Cardiac muscle cell (in vitro differentiated cells and primary cell): Measurements from ENCODE around the gene CD226. TPM values are rescaled to one million over a fixed set of nuclear protein-coding genes. Genes with fewer than 3 reads are reported as not detected.
A peak's percentile ranks its signal among the peaks of the same experiment; 100 is the strongest.

ENCODE experiments used
- DNase-seq, 2 donors: peaks; one replicate each; pipeline versions ENCODE4 v3.0.0 to v3.0.0-alpha.2; 2010 to 2017; ENCODE audit warnings: low read depth in 1 of 2, low spot score in 1 of 2
- H3K27ac ChIP-seq: fragments of 200-600 bp; sonication (generic); 2 replicates; pipeline ENCODE4 v1.5.1; 2016
- H3K27me3 ChIP-seq: fragments of 200-600 bp; sonication (generic); 2 replicates; pipeline ENCODE4 v1.6.0; 2016; ENCODE audit warnings: control low read depth
- H3K36me3 ChIP-seq: fragments of 200-600 bp; sonication (generic); 2 replicates; pipeline ENCODE4 v1.5.1; 2016; ENCODE audit warnings: control low read depth
- H3K4me1 ChIP-seq: fragments of 200-600 bp; sonication (generic); 2 replicates; pipeline ENCODE4 v1.8.1; 2017; ENCODE audit warnings: low read depth, mild to moderate bottlenecking, mixed run types
- H3K4me3 ChIP-seq: fragments of 200-600 bp; sonication (generic); 2 replicates; pipeline ENCODE4 v1.5.1; 2016; ENCODE audit warnings: mild to moderate bottlenecking
- H3K9me3 ChIP-seq: fragments of 200-600 bp; sonication (generic); 2 replicates; pipeline ENCODE4 v1.5.1; 2017; ENCODE audit warnings: low read depth, mild to moderate bottlenecking, control low read depth
- CTCF ChIP-seq: IDR thresholded peaks from 2 replicates; pipeline ENCODE4 v1.5.1; 2012; ENCODE audit warnings: low read depth, mild to moderate bottlenecking, low read length
- polyA plus RNA-seq: library from polyadenylated mRNA; unstranded; fragments of >200 nt; fragmentation: Nextera tagmentation; extraction: Ambion mirVana; gene quantifications from 2 replicates; pipeline ENCODE4 v1.2.1, GENCODE V29; 2016
- total RNA-seq: library from RNA; depleted of rRNA; stranded (reverse); fragments of >200 nt; gene quantifications from 2 replicates; pipeline ENCODE4 v1.2.3, GENCODE V29; 2016

The CD226 gene
- total and polyA plus RNA-seq, 2 experiments from 2014 or later = 0.71 TPM; not detected in 1

GRCh38 chr18:69817335-69817940, 130.2 kb downstream of the CD226 start:
- no peaks in the 10 kb centered on the region for H3K36me3 ChIP-seq
- no peak overlapping the region for H3K27ac ChIP-seq
- H3K9me3 ChIP-seq = no peaks in the 10 kb centered on the region
- peak in 1 of 2 donors; percentile 78 for DNase-seq
- TF ChIP-seq CTCF = no peak
- no peaks in the 10 kb centered on the region for H3K27me3 ChIP-seq
- H3K4me3 ChIP-seq = no peak overlapping the region
- H3K4me1 ChIP-seq = no peaks in the 10 kb centered on the region

- no peak for TF ChIP-seq CTCF
- Histone ChIP-seq H3K27ac (no peak overlapping the region), H3K4me1 (no peaks in the 10 kb centered on the region), H3K4me3 (no peak overlapping the region), H3K27me3 (no peaks in the 10 kb centered on the region), H3K9me3 (no peaks in the 10 kb centered on the region), H3K36me3 (no peaks in the 10 kb centered on the region)
- DNase-seq = no peak
Observed at GRCh38 chr18:69814861-69815385, 132.8 kb downstream of the CD226 start.

GRCh38 chr18:69813559-69813958, 134.1 kb downstream of the CD226 start:
- no peaks in the 10 kb centered on the region for H3K27me3 ChIP-seq
- no peak overlapping the region for H3K4me3 ChIP-seq
- no peak for TF ChIP-seq CTCF

GRCh38 chr18:69808399-69808798, 139.3 kb downstream of the CD226 start:
- H3K4me3 ChIP-seq = no peak overlapping the region
- no peaks in the 10 kb centered on the region for H3K27me3 ChIP-seq
- no peak for DNase-seq
- H3K27ac ChIP-seq = no peak overlapping the region
- H3K36me3 ChIP-seq = no peaks in the 10 kb centered on the region
- no peak for TF ChIP-seq CTCF
- H3K9me3 ChIP-seq = no peaks in the 10 kb centered on the region
- no peaks in the 10 kb centered on the region for H3K4me1 ChIP-seq

More at GRCh38 chr18:69813559-69813958, 134.1 kb downstream of the CD226 start:
- Histone ChIP-seq H3K4me1 (no peaks in the 10 kb centered on the region), H3K36me3 (no peaks in the 10 kb centered on the region), H3K9me3 (no peaks in the 10 kb centered on the region), H3K27ac (no peak overlapping the region)
- no peak for DNase-seq

GRCh38 chr18:69804776-69805501, 142.7 kb downstream of the CD226 start:
- no peaks in the 10 kb centered on the region for H3K9me3 ChIP-seq
- H3K4me3 ChIP-seq = no peak overlapping the region
- H3K36me3 ChIP-seq = no peaks in the 10 kb centered on the region
- no peaks in the 10 kb centered on the region for H3K27me3 ChIP-seq
- DNase-seq = no peak
- no peak overlapping the region for H3K27ac ChIP-seq
- no peaks in the 10 kb centered on the region for H3K4me1 ChIP-seq
- TF ChIP-seq CTCF = no peak
